ENCODE results near the gene DEAF1.

DNA sequence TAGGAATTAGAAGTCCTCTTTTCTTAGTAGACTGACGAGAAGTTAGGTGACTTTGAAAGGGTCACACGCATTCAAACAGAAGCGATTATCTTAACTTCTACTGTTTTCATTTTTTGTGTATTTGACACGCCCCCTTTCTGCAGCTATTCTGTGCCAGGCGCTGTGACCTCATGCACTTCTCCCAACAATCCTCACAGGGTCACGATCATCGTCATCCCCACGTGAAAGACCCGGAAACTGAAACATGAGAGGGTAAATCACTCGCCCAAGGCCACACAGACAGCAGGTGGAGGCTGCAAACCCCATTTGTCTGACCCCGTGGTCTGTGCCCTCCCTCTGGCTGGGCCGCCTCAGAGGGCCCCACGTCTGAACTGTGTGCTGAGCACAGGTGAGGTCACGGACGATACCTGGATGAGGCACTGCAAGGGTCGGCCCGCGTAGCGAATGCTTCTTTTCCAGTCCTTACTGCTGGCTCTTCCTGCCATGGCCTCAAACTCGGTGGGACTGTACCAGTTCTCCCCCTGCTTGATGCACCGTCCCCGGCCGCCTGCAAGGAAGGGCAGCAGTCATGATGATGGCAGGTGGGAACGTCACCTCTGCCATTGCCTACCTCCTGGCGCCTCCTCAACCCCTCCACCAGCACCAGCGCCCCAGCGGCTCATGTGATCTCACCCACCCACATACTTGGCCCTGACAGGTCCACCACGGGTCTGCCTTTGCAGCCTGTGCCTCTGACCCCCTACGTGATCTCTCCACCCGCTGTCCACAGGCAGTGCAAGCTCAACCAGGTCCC, 8.4 kb downstream of the DEAF1 start:
- TF ChIP-seq GATA2 (CRISPR knock-in tag; IDR thresholded peaks at IDR 0.05) = no peak
- TF ChIP-seq KLF16 (IDR thresholded peaks at IDR 0.05) = no peak
- no peak for TF ChIP-seq ARID2 (IDR thresholded peaks at IDR 0.05)
- TF ChIP-seq, protein P1, sequence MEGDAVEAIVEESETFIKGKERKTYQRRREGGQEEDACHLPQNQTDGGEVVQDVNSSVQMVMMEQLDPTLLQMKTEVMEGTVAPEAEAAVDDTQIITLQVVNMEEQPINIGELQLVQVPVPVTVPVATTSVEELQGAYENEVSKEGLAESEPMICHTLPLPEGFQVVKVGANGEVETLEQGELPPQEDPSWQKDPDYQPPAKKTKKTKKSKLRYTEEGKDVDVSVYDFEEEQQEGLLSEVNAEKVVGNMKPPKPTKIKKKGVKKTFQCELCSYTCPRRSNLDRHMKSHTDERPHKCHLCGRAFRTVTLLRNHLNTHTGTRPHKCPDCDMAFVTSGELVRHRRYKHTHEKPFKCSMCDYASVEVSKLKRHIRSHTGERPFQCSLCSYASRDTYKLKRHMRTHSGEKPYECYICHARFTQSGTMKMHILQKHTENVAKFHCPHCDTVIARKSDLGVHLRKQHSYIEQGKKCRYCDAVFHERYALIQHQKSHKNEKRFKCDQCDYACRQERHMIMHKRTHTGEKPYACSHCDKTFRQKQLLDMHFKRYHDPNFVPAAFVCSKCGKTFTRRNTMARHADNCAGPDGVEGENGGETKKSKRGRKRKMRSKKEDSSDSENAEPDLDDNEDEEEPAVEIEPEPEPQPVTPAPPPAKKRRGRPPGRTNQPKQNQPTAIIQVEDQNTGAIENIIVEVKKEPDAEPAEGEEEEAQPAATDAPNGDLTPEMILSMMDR (IDR thresholded peaks at IDR 0.05 in 2 of 3, conservative IDR thresholded peaks at IDR 0.05 in 1 of 3; ENCODE audit: insufficient read depth in 2 of 3, low read depth in 1 of 3, low read length in 3 of 3) = no peak
- TF ChIP-seq, protein P2, sequence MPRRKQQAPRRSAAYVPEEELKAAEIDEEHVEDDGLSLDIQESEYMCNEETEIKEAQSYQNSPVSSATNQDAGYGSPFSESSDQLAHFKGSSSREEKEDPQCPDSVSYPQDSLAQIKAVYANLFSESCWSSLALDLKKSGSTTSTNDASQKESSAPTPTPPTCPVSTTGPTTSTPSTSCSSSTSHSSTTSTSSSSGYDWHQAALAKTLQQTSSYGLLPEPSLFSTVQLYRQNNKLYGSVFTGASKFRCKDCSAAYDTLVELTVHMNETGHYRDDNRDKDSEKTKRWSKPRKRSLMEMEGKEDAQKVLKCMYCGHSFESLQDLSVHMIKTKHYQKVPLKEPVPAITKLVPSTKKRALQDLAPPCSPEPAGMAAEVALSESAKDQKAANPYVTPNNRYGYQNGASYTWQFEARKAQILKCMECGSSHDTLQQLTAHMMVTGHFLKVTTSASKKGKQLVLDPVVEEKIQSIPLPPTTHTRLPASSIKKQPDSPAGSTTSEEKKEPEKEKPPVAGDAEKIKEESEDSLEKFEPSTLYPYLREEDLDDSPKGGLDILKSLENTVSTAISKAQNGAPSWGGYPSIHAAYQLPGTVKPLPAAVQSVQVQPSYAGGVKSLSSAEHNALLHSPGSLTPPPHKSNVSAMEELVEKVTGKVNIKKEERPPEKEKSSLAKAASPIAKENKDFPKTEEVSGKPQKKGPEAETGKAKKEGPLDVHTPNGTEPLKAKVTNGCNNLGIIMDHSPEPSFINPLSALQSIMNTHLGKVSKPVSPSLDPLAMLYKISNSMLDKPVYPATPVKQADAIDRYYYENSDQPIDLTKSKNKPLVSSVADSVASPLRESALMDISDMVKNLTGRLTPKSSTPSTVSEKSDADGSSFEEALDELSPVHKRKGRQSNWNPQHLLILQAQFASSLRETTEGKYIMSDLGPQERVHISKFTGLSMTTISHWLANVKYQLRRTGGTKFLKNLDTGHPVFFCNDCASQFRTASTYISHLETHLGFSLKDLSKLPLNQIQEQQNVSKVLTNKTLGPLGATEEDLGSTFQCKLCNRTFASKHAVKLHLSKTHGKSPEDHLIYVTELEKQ (CRISPR knock-in tag; IDR thresholded peaks at IDR 0.05) = no peak
- TF ChIP-seq C11orf30 (IDR thresholded peaks at IDR 0.05; ENCODE audit: low read depth) = no peak
